Activated CD4-positive, alpha-beta T cell treated with anti-CD3 and anti-CD28 coated beads for 24 hours (primary cell): Measurements from ENCODE around the gene STPG3.

Experiments
- DNase-seq, 2 donors: peaks; one replicate each; pipeline ENCODE4 v3.0.0-alpha.2; 2020; ENCODE audit warnings: low read depth in 2 of 2

The STPG3 gene

GRCh38 chr9:137278721-137279711 lies 27.9 kb downstream of the STPG3 start:
- DNase-seq: no peak

- DNase-seq: no peak
These were observed 28.8 kb downstream of the STPG3 start for GRCh38 chr9:137279741-137280473.

- no peak for DNase-seq
These were observed 29.6 kb downstream of the STPG3 start for GRCh38 chr9:137280474-137281344.

GRCh38 chr9:137281345-137282116 lies 30.4 kb downstream of the STPG3 start:
- no peak for DNase-seq

- no peak for DNase-seq
These were observed 35.9 kb downstream of the STPG3 start for GRCh38 chr9:137286975-137287383.

GRCh38 chr9:137293094-137293481 lies 42.0 kb downstream of the STPG3 start:
- DNase-seq: no peak

- no peak for DNase-seq
These were observed 42.5 kb downstream of the STPG3 start for GRCh38 chr9:137293482-137294090.

GRCh38 chr9:137294091-137294680 lies 43.1 kb downstream of the STPG3 start:
- DNase-seq: no peak

GRCh38 chr9:137294681-137295237 lies 43.7 kb downstream of the STPG3 start:
- DNase-seq: no peak

GRCh38 chr9:137295238-137295811 lies 44.2 kb downstream of the STPG3 start:
- DNase-seq: no peak

- DNase-seq: no peak
These were observed 45.0 kb downstream of the STPG3 start for GRCh38 chr9:137295849-137296669.

GRCh38 chr9:137296670-137297664 lies 45.9 kb downstream of the STPG3 start:
- no peak for DNase-seq

GRCh38 chr9:137297966-137298365 lies 46.9 kb downstream of the STPG3 start:
- DNase-seq: no peak

GRCh38 chr9:137298401-137299202 lies 47.5 kb downstream of the STPG3 start:
- no peak for DNase-seq

- no peak for DNase-seq
These were observed 48.1 kb downstream of the STPG3 start for GRCh38 chr9:137299203-137299565.

GRCh38 chr9:137299938-137300337 lies 48.9 kb downstream of the STPG3 start:
- DNase-seq: no peak
